NCI-H2107 treated with DMSO at 0.1 percent for 48 hours (cell line): ENCODE data around the gene HHIPL1.
A peak's percentile ranks its signal among the peaks of the same experiment; 100 is the strongest.

ENCODE experiments used
- DNase-seq: peaks from one replicate; lab custom pipeline; 2025; ENCODE audit not compliant: unreplicated experiment; lab: John Stamatoyannopoulos, UW

HHIPL1 gene

DNA sequence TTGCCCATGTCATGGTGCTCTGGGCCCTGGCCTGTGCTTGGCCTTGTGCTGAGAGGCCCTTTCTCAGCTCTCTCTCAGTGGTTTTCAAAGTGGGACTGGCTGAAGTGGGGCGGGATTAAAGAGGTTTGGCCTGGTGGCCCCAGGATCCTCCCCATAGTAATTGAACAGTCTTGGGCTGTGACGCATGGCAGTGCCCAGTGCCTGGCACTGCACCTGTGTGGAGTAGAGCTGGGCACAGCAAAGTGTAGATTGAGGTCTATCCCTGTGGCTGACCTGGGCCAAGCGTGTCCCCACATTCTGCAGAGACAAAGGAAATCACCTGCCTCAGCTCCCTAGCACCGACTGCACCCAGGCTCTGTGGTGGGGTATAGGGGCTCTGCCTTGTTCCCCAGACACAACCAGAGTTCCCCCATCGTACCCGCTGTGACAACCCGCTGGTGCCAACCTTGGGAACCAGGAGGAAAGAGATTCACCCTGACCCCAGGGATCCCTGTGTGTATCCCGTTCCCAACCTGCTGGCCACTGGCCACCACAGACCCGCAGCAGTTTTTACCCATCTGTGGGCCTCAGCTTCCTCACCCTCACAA is 29.2 kb downstream of the HHIPL1 start:
- no peak for DNase-seq

DNA sequence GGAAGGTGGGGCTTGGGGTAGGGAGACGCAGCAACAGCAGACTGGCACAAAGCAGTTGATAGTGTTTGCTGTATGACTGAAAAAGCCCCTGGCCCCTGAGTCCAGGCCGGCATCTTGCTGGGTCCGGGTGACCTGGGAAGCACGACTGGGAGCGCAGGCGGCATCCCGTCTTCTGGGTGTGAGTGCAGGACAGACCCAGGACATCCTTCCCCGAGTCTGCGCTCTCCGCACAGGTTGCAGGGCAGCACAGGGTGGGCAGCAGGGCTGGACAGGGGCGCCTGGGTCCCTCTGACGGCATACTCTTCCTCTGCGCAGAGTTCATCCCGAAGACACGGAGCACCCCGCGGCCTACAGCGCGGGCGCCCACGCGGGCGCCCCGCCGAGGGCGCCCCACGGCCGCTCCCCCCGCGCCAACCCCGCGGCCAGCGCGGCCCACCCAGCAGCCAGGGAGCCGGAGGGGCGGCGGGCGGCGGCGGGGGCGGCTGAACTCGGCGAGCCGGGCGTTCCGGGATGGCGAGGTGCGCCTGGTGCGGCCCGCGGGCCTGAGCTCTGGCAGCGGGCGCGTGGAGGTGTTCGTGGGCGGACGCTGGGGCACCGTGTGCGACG is 29.9 kb downstream of the HHIPL1 start:
- DNase-seq = no peak

DNA sequence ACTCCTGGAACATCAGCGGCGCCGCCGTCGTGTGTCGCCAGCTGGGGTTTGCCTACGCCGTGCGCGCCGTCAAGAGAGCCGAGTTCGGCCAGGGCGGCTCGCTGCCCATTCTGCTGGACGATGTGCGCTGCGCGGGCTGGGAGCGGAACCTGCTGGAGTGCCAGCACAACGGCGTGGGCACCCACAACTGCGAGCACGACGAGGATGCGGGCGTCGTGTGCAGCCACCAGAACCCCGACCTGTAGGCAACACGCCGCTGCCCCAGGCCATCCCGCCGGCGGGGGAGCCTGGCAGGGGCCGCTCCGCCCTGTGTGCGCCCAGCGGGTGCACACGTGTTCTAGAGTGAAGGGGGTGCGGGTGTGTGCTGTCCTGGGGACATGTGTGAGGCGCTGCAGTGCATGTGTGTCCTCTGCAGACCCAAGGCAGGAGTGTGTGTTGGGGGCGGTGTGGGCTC is 30.5 kb downstream of the HHIPL1 start:
- DNase-seq = no peak

DNA sequence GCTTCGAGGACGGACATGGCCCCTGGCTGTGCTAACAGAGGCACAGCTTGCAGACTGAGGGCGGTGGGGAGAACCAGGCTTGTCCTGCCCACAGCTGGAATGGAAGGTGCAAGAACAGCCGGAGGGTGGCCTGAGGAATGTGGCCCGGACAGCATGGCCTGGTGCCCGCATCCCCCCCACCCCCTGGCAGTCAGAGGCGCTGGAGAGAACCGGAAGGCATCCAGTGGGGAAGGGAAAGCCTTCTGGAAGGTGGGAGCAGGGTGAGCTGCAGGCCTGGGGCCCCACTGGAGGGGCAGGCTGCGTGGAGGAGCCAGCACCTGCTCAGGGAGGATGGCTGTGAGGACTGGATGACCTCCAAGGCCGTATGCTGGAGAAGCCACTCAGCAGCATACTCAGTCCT is 31.0 kb downstream of the HHIPL1 start:
- DNase-seq = no peak

DNA sequence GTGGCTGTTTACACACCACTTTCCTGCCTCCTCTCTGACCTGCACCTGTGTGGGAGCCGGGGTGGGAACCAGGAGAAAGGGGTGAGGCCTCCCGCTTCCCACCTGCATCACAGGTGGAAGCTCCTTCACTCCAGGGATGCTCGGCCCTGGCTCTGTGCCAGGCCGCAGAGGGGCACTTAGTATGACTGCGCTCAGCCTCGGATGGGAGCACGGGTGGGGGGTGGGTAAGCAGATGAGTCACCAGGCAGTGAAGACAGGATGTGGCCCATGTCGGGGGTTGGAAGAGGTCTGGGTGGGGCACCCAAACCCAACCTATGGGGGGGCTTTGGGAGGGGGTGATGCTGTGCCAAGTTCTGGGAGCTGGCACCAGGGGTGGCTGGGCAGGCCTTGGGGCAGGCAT is 31.7 kb downstream of the HHIPL1 start:
- no peak for DNase-seq

DNA sequence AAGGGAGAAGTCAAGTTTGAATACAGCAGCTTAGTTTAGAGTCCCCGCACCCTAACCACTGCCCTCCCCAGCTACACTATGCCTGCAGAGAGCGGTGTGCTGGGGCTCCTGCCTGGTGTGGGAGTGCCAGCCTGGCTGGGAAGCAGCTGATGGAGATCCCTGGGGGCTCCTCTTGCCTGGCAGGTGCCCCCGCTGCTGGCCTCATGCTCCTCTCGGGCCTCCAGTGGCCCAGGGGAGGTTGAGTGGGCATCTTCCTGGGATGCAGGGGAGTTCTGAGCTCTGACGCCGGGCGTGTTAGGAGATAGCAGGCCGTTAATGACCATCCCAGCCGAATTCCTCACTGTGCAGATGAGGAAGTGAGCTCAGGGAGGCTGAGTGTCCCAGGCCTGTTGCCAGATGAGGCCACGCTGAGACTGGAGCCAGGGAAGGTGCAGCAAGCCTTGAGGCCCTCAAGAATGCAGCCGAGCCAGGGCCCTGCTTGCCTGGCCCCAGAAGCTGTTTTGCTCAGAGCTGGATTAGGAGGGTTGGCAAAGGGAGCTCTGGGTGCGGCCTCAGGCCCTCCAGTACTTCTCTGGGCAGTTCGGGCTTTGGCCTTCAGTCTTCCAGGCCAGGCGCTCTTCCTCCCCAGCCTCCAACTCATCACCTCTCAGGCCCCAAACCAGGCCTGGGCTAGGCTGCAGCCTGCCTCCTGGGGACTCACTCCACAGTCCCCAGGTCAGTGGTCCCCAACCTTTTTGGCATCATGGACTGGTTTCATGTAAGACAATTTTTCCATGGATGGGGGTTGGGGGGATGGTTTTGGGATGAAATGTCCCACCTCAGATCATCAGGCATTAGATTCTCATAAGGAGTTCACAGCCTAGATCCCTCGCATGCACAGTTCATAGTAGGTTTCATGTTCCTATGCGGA is 32.6 kb downstream of the HHIPL1 start:
- DNase-seq = no peak

DNA sequence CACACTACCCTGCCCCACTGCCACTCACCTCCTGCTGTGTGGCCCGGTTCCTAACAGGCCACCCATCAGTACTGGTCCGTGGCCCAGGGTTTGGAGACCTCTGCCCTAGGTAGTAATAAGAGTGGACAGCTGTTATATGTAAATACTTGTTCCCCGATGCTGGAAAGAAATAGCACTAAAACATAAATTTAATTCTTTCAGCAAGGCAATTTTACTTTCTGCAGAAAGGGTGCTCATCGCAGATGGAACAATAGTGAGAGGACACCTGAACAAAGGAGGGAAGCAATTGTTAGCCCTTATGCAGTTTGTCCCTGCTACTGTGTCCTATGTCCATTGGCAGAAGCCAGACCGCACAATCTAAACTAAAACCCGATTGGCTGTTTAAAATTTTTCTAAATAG is 33.3 kb downstream of the HHIPL1 start:
- DNase-seq = no peak

DNA sequence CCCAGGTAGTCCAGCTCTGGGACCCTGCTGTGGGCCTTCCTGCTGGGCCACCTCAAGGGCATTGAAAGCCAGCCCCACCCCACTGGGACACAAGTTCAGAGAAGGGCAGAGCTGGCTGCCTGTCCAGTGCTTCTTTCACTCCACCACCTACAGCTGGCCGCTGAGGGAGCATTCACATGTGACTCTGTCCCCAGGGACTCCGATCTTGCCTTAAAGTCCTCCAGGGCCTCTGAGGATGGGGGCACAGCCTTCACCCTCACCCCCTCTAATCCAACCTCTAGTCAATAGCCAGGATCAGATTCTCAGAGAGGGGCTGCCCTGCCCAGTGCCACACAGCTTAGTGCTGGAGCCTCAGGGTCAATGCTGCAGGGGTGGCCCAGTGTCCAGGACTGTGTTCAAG is 34.2 kb downstream of the HHIPL1 start:
- no peak for DNase-seq

DNA sequence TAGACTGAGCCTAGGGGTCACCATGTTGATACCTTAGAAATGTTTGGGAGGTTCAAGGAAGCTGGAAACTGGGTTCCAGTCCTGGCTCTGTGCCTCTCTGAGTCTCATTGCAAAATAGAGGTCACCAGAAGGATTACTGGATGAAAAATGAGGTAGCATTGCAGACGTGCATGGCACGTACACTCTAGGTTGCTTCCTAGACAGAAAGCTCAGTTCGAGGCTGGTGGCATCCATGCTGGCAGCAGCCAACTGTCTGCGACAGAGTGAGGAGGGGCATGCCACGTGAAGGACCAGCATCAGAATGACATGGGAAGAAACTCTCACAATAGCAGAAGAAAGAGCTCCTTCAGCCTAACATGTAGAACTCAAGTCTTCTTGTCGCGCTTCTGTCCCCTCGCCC is 34.6 kb downstream of the HHIPL1 start:
- DNase-seq = no peak

DNA sequence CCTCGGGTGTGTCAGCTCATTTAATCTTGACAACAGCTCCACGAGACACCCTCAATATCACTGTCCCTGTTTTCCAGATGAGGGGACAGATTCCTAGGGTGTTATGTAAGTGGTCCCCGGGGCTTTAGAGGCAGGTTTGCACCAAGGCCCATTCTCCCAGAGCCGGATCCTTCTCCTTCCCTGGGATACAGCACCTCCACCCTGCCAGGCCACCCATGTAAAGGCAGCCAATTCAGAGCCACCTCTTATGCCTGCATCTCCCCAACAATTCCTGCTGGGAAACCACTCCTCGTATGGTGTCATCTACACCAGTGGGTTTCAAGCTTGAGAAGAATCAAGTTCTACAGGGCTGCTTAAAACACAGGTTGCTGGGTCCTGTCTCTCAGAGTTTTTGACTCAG is 35.1 kb downstream of the HHIPL1 start:
- no peak for DNase-seq

DNA sequence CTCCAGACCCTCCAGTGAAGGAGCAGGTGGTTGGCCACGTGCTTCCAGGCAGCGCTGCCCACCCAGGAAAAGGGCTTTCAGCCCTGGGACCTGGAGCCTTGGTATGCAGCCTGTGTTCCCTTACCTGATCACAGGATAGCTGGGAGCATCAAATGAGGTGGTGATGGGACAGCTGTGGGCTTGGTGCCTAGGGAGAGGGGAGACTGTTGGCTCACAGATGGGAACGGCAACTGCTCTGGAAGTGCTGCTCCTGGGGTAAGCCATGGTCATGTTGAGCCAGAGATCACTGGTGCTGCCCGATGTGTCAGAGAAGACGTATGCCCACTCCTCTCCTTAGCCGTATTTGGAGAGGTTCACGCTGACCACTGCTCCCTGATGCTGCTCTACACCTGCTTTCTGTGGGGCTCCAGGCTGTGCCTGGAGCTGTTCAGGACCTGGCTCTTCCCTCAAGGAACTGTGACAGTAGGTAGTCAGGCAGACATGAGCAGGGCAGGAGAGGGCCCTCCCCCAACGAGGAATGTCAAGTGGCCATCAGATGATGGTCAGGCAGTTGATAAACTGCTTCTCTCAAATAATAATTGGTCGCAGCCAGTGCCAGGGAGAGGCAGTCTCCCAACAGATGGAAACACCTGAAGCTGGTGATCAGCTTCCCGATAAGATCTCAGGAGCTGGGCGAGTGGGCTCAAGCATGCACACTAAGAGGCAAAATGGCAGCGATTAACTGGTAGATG is 36.3 kb downstream of the HHIPL1 start:
- DNase-seq = no peak

DNA sequence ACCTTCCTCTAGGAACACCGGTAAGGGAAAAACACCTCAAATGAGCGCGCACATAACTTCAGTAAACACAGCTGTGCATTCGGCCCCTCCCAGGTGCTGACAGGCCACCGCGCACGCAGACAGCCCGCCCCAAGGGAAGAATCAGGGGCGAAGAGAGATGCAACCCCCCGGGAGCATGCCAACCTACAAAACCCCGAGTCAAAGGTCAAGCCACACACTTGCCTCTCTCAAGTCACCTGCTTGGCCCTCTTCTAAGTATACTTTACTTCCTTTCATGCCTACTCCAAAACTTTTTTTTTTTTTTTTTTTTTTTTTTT is 36.9 kb downstream of the HHIPL1 start:
- no peak for DNase-seq

DNA sequence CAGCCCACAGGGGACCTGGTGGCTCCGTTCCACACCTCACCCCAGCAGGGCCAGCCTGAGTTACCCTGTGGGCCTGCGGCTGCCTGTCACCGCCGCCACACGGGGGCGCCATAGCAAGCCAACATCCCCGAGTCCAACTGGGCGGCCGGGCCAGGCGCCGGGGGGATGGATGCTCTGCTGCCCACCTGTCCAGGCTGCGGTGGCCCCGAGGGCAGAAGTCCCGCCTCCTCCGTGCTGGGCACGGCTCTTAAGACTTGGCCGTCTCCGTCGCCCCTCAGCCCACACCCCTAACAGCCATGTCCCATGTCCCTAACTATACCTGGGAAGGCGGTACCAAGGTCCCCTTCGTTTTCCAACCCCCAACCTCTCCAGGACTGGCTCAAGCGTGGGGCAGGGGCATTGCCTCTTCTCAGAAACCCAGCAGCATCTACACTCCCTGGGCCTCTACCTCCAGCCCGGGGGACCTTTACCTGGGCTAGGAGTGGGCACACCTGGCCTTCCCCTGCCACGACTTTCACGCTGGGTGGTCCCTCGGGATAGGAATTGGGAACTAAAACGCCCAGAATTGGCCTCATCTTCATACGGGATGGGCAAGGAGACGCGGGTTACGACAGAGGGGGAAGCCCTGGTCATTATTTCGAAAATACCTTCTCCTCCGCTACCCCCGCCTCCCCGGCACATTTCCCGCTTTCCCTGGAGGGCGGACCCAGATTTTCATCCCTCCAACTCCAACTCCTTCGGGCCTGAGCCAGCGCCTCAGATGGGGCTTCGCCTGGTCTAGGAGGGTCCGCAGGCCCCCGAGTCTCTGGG is 38.1 kb downstream of the HHIPL1 start:
- peak; percentile 60 for DNase-seq

DNA sequence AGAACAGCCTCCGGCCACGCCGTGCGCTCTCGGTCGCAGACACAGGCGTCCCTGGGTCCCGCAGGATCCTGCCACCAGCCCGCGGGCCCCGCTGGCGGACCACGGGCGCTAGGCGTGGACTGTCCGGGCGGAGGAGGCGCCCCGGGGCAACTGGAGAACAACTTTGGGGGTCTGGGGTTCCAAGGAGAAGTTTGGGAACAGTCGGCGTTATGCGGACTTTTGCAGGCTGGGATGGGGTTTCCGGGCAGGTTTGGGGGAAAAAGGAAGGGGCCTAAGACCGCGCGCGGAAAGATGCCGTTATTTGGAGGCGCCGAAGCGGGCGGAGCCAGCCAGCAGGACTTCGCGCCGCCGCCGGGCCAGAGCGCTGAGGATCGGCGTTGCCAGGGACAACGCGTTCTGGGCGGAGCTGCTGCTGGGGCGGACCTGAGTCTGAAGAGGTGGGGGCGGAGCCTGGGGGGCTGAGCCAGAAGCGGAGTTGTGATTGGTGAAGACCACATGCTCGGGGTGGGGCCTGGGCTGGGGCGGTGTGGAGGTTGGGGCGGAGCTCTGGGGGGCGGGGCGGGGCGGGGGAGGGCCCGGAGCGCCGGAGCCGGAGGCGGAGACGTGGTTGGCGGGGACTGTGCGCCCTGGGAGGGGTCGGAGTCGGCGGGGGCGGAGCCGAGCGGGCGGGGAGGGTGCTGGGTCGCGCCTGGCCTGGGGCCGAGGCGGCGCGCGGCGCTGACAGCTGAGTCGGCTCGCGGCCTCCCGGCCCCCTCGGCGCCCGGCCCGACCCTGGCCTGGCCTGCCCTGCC is 38.9 kb downstream of the HHIPL1 start, which contains the start of gene CYP46A1:
Gene CYP46A1 (plus strand): TSS at position 680 of the 791 bp plus-strand sequence. CDS start 120 bp downstream, outside the sequence.
- peak; percentile 98 for DNase-seq

DNA sequence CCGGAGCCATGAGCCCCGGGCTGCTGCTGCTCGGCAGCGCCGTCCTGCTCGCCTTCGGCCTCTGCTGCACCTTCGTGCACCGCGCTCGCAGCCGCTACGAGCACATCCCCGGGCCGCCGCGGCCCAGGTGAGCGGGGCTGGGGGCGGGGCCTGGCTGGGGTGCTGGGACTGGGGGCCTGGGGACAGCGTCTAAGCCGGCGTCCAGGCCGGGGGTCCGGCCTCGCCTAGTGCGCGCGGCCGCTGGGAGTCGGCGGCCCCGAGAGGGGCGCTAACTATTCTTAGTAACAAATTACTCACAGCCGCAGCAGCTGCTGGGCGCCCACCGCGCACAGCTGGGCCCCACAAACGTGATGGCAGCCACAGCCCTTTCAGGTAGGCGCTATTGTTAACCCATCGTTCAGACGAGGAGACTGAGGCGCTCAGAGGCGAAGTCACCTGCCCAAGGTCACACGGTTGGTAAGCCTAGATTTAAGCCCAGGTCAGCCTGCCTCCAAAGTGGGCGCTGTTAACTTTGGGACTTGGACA is 39.5 kb downstream of the HHIPL1 start:
- DNase-seq = no peak

DNA sequence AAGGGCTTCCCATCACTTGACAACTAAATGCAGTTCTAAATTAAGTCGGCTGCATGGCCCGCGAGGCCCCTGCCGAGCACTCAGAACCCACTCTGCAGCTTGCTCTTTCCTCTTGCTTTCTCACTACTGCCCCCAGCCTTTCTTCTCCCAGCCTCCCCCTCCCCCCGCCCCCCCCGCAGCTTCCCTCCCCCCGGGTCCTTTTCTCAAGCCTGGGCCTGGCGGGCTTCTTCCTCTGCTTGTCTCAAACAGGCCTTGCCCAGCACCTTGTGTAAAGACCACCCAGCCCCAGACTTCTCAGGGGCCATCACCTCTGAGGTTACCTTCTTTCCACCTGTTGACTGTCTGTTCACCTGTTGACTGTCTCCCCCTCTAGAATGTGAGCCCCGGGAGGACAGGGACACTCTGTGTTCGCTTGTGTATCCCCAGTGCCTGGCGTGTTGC is 40.2 kb downstream of the HHIPL1 start:
- DNase-seq = no peak

DNA sequence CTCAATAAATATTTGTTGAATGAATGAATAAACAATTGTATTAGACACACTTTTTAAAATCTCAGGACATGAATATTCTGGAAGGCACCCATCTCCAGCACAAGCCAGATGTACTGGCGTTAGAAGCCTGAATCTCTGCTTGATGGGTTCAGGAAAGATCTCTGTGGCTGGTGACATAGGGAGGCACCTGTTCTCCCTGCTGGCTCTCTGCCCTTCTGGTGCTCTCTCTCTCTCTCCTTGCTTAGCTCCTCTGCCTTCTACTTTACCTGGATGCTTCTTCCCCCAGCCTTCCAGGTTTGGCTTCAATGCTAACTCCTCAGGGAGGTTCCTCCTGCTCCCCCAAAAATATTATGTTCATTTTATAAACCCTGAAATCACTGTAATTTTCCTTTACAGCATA is 40.7 kb downstream of the HHIPL1 start:
- DNase-seq = no peak

DNA sequence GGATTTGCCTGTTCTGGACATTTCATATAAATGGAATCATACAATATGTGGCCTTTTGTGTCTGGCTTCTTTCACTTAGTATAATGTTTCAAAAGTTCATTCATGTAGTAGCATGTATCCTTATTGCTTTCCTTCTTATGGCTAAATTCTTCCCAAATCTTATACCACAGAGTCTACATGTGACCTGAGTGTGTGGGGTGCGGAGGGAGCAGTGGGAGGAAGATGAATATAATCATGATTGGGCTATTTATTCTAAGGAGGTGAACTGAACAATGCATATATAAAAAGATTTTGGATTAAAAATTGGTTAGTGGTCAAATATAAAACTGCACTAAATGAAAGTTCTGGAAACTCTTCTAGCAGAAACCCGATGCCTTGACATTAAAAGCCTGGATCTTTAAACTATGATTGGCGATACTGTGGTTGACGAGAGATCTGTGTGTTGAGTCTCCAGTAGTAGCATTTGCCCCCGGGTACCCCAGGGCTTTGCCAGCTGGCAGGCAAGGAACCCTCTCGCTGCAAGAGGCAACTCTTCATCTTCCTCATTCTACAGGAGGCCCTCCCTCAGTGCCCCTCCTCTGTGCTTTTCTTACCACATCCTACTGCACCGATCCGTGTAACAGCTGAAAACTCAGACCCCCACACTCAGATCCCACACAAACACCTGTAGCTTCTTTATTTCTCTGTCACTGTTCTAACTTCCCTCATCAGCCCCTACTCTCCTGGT is 41.8 kb downstream of the HHIPL1 start:
- no peak for DNase-seq
